GM10847 (cell line): Measurements from ENCODE around the gene SHMT2.

ENCODE experiments used
- POLR2A ChIP-seq: IDR thresholded peaks from 2 replicates; pipeline ENCODE4 v1.6.1; 2011; ENCODE audit not compliant: insufficient read length; ENCODE audit errors: extremely low read depth

Gene SHMT2

DNA sequence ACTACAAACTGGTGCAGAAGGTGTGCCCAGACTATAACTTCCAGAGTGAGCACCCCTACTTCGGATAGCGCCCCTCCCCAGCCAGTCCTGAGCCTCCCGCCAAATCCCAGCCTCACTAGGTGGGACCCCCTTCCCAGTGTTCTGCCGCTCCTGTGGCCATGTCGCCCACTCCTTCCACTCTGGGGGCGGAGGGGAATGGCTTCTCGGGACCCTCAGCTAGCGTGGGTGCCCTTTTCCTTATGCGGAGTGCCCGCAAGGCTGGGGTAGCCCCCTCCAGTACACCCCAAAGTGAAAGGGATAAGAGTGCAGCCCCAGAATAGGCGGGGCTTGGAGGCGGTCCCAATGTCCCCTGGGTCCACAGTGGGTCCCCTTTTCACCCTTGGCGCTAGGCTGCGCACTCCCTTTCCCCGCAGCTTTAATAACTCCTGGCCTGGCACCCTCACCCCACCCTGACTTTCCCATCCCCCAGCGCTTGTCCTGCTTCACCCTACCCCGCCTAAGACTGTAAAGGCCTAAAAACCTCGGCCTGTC is 3.8 kb upstream of the SHMT2 start:
- no peak for TF ChIP-seq POLR2A

- no peak for TF ChIP-seq POLR2A
Measured at GRCh38 chr12:57226588-57227314, 2.8 kb upstream of the SHMT2 start.

DNA sequence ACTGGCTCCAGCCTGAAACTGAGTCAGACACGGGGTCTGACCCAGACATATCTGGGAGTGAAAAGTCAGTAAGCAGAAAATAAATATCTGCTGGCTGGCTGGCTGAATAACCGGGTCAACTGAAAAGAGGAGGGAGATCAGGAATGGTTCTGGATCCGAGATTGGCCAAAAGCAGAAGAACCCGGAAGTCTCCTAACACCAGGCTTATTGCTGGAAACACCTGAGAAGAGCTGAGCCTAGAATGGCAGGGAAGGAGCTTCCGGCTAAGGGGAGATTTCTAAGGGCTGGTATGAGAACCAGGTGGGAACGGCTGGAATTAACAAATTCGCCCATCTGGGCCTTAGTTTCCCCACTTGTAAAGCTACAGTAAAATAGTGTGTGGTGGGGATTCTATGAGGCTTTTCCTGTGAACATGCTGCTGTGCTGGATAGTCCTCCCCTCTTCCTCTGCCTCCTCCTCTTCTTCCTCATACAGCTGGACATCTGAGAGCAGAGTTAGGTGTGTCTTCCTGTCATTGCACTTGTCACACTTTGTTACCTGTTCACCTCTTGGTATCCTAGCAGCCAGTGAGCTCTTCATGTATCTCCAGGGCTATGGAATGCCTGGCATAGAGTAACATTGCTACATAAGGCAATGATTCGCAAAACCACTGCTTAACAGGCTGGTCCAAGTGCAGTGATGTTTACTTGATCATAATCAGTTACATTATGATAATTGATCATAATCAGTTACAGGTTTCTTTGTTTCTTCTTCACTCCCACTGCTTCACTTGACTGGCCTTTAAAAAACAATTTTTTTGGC is 2.0 kb upstream of the SHMT2 start:
- no peak for TF ChIP-seq POLR2A

DNA sequence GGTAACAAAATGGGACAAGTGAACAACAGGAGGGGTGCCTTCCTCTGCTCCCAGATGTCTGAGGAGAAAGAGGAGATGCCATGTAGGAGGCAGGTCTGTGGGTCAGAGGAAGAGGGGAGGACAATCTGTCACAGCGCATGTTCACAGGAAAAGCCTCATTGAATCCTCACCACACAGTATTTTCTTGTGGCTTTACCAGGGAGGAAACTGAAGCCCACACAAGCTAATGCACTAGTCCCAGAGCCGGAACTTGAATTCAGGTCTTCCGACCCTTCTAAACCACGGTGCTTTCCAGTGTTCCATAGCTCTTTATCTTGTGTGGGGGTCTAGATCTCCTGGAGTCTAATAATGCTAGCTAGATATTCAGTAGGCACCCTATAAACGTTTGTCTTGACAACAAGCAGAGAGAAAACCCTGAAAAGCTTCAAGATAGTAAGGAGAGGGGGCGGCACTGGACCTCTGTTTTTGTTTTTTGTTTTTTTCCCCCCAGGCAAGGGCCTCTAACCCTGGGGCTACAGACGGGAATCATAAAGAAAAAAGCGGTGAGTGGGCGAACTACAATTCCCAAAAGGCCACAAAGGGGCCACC is 371 bp upstream of the SHMT2 start:
- no peak for TF ChIP-seq POLR2A

DNA sequence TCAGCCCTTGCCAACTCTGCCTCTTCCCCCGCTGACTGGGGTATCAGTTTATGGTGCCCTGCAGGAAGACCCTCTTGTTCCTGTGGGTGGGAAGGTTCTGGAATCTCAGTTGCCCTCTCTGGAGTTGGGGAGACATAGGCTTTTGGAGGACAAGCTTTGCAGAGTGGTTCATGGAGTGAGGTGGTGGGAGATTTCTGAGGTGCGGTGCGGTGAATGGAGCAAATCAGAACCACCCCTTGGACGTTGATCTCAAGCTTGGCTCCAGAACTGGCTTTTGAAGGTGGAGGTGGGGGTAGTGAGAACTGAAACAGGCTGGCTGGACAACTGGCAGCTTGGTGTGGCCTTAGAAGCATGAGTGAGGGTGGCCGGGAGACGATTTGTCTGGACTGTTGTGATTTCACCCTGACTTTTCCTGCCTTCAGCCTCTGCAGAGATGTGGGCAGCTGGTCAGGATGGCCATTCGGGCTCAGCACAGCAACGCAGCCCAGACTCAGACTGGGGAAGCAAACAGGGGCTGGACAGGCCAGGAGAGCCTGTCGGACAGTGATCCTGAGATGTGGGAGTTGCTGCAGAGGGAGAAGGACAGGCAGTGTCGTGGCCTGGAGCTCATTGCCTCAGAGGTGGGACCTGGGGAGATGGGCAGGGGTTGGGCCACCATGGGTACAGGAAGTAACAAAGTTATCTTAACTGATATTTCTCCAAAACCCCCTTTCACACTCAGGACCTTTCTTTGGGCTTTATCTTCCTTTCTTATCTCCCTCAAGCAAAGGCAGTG is 1.1 kb downstream of the SHMT2 start:
- no peak for TF ChIP-seq POLR2A

DNA sequence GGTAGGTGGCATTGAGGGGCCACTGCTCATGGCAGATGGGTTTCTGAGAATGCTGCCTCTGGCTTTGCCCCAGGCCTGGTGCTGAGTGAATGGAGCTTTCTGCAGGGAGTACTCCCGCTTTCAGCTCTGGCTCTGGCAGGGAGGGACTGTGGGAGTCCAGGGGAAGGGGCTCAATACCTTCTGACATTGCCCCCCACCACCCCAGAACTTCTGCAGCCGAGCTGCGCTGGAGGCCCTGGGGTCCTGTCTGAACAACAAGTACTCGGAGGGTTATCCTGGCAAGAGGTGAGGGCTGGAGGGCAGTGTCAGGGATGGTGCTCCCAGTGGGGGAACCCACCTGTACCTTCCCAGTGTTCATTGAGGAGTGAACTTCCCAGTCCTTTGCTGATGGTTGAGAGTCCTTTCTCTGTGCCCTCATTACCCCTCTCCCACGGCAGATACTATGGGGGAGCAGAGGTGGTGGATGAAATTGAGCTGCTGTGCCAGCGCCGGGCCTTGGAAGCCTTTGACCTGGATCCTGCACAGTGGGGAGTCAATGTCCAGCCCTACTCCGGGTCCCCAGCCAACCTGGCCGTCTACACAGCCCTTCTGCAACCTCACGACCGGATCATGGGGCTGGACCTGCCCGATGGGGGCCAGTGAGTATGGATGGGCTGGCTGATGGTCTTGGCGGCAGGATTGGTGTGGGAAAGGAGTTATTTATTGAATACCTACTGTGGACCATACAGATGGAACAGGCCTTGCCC is 1.9 kb downstream of the SHMT2 start:
- no peak for TF ChIP-seq POLR2A

GRCh38 chr12:57232156-57232756 is 2.7 kb downstream of the SHMT2 start:
- TF ChIP-seq POLR2A: no peak

DNA sequence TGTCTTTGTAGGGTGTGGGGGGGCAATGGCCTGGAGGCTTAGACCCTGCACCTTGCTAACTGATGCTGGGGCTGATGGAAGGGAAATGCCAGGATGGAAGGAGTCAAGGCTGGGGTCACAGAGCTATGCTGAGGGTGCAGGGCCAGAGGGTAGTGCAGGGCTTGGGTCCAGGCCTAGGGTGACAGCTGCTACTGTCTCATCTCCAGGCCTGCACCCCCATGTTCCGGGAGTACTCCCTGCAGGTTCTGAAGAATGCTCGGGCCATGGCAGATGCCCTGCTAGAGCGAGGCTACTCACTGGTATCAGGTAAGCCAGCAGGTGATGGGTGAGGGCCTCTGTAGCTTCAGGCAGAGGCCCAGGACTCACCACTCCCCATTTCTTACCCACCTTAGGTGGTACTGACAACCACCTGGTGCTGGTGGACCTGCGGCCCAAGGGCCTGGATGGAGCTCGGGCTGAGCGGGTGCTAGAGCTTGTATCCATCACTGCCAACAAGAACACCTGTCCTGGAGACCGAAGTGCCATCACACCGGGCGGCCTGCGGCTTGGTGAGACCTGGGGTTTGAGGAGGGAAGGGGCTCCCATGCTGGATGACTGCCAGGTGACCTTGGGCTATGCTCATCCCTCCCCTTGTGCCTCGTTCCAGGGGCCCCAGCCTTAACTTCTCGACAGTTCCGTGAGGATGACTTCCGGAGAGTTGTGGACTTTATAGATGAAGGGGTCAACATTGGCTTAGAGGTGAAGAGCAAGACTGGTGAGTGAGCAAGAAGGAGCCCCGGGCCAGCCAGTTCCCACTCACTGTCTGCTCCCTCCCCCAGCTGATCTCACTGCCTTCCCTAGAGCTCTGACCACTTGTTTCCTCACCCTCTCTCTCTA is 4.1 kb downstream of the SHMT2 start:
- TF ChIP-seq POLR2A: no peak

DNA sequence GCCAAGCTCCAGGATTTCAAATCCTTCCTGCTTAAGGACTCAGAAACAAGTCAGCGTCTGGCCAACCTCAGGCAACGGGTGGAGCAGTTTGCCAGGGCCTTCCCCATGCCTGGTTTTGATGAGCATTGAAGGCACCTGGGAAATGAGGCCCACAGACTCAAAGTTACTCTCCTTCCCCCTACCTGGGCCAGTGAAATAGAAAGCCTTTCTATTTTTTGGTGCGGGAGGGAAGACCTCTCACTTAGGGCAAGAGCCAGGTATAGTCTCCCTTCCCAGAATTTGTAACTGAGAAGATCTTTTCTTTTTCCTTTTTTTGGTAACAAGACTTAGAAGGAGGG is 4.7 kb downstream of the SHMT2 start:
- no peak for TF ChIP-seq POLR2A

DNA sequence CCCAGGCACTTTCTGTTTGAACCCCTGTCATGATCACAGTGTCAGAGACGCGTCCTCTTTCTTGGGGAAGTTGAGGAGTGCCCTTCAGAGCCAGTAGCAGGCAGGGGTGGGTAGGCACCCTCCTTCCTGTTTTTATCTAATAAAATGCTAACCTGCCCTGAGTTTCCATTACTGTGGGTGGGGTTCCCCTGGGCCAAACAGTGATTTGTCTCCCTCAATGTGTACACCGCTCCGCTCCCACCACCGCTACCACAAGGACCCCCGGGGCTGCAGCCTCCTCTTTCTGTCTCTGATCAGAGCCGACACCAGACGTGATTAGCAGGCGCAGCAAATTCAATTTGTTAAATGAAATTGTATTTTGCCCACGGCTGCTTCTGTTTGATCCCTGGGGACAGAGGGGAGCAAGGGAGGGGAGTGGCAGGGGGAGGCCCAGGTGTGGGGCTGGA is 5.1 kb downstream of the SHMT2 start:
- TF ChIP-seq POLR2A: no peak

GRCh38 chr12:57235017-57235727 is 5.7 kb downstream of the SHMT2 start:
- TF ChIP-seq POLR2A: no peak

GRCh38 chr12:57235728-57236131 is 6.2 kb downstream of the SHMT2 start:
- TF ChIP-seq POLR2A: no peak
